OCI-LY3 (cell line): ENCODE measurements around the gene USP27X.

Experiments used
- H2AFZ ChIP-seq: fragments of 200-600, 300-600 bp; shearing (Covaris generic); 2 replicates; pipeline ENCODE4 v1.6.0; 2014; ENCODE audit warnings: antibody characterized with exemption, low read depth, low read length
- H3K27ac ChIP-seq: fragments of 200-600, 300-600 bp; sonication (generic); 2 replicates; pipeline ENCODE4 v1.5.1; 2014; ENCODE audit warnings: mild to moderate bottlenecking, low read length, moderate library complexity, mixed read lengths
- H3K27me3 ChIP-seq: fragments of 200-600, 300-600 bp; sonication (generic); 2 replicates; pipeline ENCODE4 v1.6.1; 2014; ENCODE audit warnings: low read depth, low read length, mixed read lengths
- H3K36me3 ChIP-seq: fragments of 200-600, 300-600 bp; sonication (generic); replicated peaks from 2 replicates; pipeline ENCODE3; 2014; ENCODE audit warnings: low read depth, low read length, mixed read lengths
- H3K4me1 ChIP-seq: fragments of 300-600, 200-600 bp; sonication (generic); 2 replicates; pipeline ENCODE4 v1.6.1; 2014; ENCODE audit warnings: low read length, mixed read lengths
- H3K4me2 ChIP-seq: fragments of 200-600, 300-600 bp; sonication (generic); 2 replicates; pipeline ENCODE4 v1.6.1; 2014; ENCODE audit warnings: low read length, mixed read lengths
- H3K4me3 ChIP-seq: fragments of 300-600, 200-600 bp; sonication (generic); 2 replicates; pipeline ENCODE4 v1.5.1; 2014; ENCODE audit warnings: antibody characterized with exemption, mild to moderate bottlenecking, low read length, moderate library complexity
- H3K79me2 ChIP-seq: fragments of 300-600, 200-600 bp; shearing (Covaris generic); 2 replicates; pipeline ENCODE4 v1.6.1; 2014; ENCODE audit warnings: mild to moderate bottlenecking, low read length, mixed read lengths
- H3K9ac ChIP-seq: fragments of 300-600, 200-600 bp; shearing (Covaris generic); 2 replicates; pipeline ENCODE4 v1.6.0; 2014; ENCODE audit warnings: mild to moderate bottlenecking, low read length, moderate library complexity
- H3K9me3 ChIP-seq: fragments of 200-600, 300-600 bp; shearing (Covaris generic); 2 replicates; pipeline ENCODE4 v1.6.1; 2014; ENCODE audit warnings: low read length, mixed read lengths; ENCODE audit not compliant: insufficient read depth
- H4K20me1 ChIP-seq: fragments of 200-600, 300-600 bp; sonication (generic); 2 replicates; pipeline ENCODE4 v1.6.1; 2016; ENCODE audit warnings: low read length, mixed read lengths; ENCODE audit not compliant: insufficient read depth
- CTCF ChIP-seq: fragments of 200-600, 300-600 bp; sonication (generic); IDR thresholded peaks from 2 replicates; pipeline ENCODE4 v1.5.1; 2014; ENCODE audit warnings: antibody characterized with exemption, low read length, low read depth
- EZH2phosphoT487 ChIP-seq: fragments of 200-600 bp; shearing (Covaris generic); IDR thresholded peaks from 2 replicates; pipeline ENCODE4 v1.6.1; 2018; ENCODE audit warnings: antibody characterized with exemption, mixed run types, low read depth

Gene USP27X

GRCh38 chrX:49901048-49901447, 21.8 kb downstream of the USP27X start:
- Histone ChIP-seq H3K4me1 (no peaks in the 10 kb centered on the region), H3K4me2 (no peak overlapping the region), H3K9ac (no peak overlapping the region), H2AFZ (no peak overlapping the region), H4K20me1 (no peaks in the 10 kb centered on the region), H3K36me3 (no peaks in the 10 kb centered on the region), H3K9me3 (no peaks in the 10 kb centered on the region; the same call in 1 of the 2 replicates), H3K4me3 (no peak overlapping the region), H3K79me2 (no peaks in the 10 kb centered on the region), H3K27ac (no peak overlapping the region), H3K27me3 (peaks cover 4% of the 10 kb centered on the region)
- TF ChIP-seq CTCF: no peak
- no peak for TF ChIP-seq EZH2phosphoT487

- Histone ChIP-seq H3K27me3 (no peaks in the 10 kb centered on the region), H3K36me3 (no peaks in the 10 kb centered on the region), H3K4me3 (no peak overlapping the region), H4K20me1 (no peaks in the 10 kb centered on the region), H2AFZ (peak overlapping the region; percentile 16; the same call in 1 of the 2 replicates), H3K4me2 (peak overlapping the region; percentile 41), H3K79me2 (no peaks in the 10 kb centered on the region), H3K9ac (no peak overlapping the region), H3K27ac (no peak overlapping the region), H3K4me1 (peaks cover 12% of the 10 kb centered on the region), H3K9me3 (no peaks in the 10 kb centered on the region)
- no peak for TF ChIP-seq CTCF
- TF ChIP-seq EZH2phosphoT487: no peak
These were observed 31.1 kb downstream of the USP27X start for GRCh38 chrX:49910344-49910743.

- H3K9ac ChIP-seq: no peak overlapping the region
- H4K20me1 ChIP-seq: no peaks in the 10 kb centered on the region
- no peak overlapping the region for H3K27ac ChIP-seq
- H3K4me2 ChIP-seq: no peak overlapping the region
- peaks cover 12% of the 10 kb centered on the region for H3K4me1 ChIP-seq
- H3K79me2 ChIP-seq: no peaks in the 10 kb centered on the region
- no peaks in the 10 kb centered on the region for H3K9me3 ChIP-seq
- no peak for TF ChIP-seq CTCF
- TF ChIP-seq EZH2phosphoT487: no peak
- no peaks in the 10 kb centered on the region for H3K27me3 ChIP-seq
- H3K36me3 ChIP-seq: no peaks in the 10 kb centered on the region
- H3K4me3 ChIP-seq: no peak overlapping the region
- H2AFZ ChIP-seq: no peak overlapping the region
These were observed 32.8 kb downstream of the USP27X start for GRCh38 chrX:49912086-49912485.

- no peaks in the 10 kb centered on the region for H4K20me1 ChIP-seq
- no peak for TF ChIP-seq EZH2phosphoT487
- no peak for TF ChIP-seq CTCF
- H3K4me2 ChIP-seq: no peak overlapping the region
- no peaks in the 10 kb centered on the region for H3K9me3 ChIP-seq
- H3K4me3 ChIP-seq: no peak overlapping the region
- H3K79me2 ChIP-seq: no peaks in the 10 kb centered on the region
- H3K36me3 ChIP-seq: no peaks in the 10 kb centered on the region
- no peak overlapping the region for H2AFZ ChIP-seq
- no peaks in the 10 kb centered on the region for H3K27me3 ChIP-seq
- no peak overlapping the region for H3K27ac ChIP-seq
- no peak overlapping the region for H3K9ac ChIP-seq
- peaks cover 12% of the 10 kb centered on the region for H3K4me1 ChIP-seq
These were observed 33.6 kb downstream of the USP27X start for GRCh38 chrX:49912861-49913260.
